Right lobe of liver (tissue), 6 donors: ENCODE data around the gene COX7C. TPM values are rescaled to one million over a fixed set of nuclear protein-coding genes. Genes with fewer than 3 reads are reported as not detected.
"Not testable (repeated sequence)": the region's sequence is repeated elsewhere in the genome, so short reads cannot be mapped to it uniquely, and the experiment has no call there.

Experiments used
- ATAC-seq, 4 donors: fragments of 200-7000 bp; cut with Tn5 transposase; one replicate each; pipeline ENCODE4 v1.9.1; 2020; ENCODE audit warnings: mild to moderate bottlenecking in 4 of 4, moderate library complexity in 4 of 4
- DNase-seq, 3 donors: peaks; one replicate each; pipeline ENCODE4 v3.0.0-alpha.2; 2020
- H3K27ac ChIP-seq, 3 donors: fragments of 200-600 bp; one replicate each; pipeline ENCODE4 v1.8.0; 2022
- H3K27me3 ChIP-seq, 2 donors: fragments of 200-600 bp; one replicate each; pipeline ENCODE4 v1.8.0; 2022
- H3K36me3 ChIP-seq, 4 donors: fragments of 200-600 bp; sonication (generic) in 1 of 4; one replicate each; pipeline versions ENCODE4 v1.5.1 to v1.8.0; 2017 to 2022; ENCODE audit warnings: control low read depth in 1 of 4
- H3K4me1 ChIP-seq, 4 donors: fragments of 200-600 bp; sonication (generic) in 1 of 4; one replicate each; pipeline versions ENCODE4 v1.5.1 to v1.8.0; 2017 to 2022; ENCODE audit warnings: control low read depth in 1 of 4
- H3K4me3 ChIP-seq, 3 donors: fragments of 200-600 bp; one replicate each; pipeline ENCODE4 v1.8.0; 2022
- H3K9me3 ChIP-seq, 4 donors: fragments of 200-600 bp; sonication (generic) in 1 of 4; one replicate each; pipeline versions ENCODE4 v1.5.1 to v1.8.0; 2017 to 2022; ENCODE audit warnings: control low read depth in 1 of 4
- POLR2A ChIP-seq: fragments of 450-650 bp; IDR thresholded peaks from one replicate; pipeline ENCODE4 v1.6.1; 2017; ENCODE audit warnings: antibody characterized with exemption, mild to moderate bottlenecking
- WGBS: methylation state at CpG from one replicate; pipeline ENCODE4 v1.1.6; 2018; ENCODE audit warnings: low coverage, low lambda C conversion rate; ENCODE audit not compliant: insufficient coverage; ENCODE audit errors: missing lambda C conversion rate; 5-methylcytosine and 5-hydroxymethylcytosine counted together
- intact Hi-C, 2 donors: fragments of 100-400 bp; cut with DNase I; formaldehyde crosslinking; loops; one replicate each; pipeline versions ENCODE4 v1.11.2 to v1.14.1; 2022
- total RNA-seq, 6 experiments: library from RNA; depleted of rRNA in 2 of 6; stranded (reverse); fragments of >200 nt in 2 of 6; fragmentation: NEBNext Ultra II Directional in 3 of 6; extraction: Animal tissue kit (Norgen Biotek cat#: 25700) in 3 of 6; gene quantifications; one replicate each; pipeline versions ENCODE4 v1.1.0 to v1.2.4, GENCODE V29; 2016 to 2023
- TF ChIP-seq, protein P1 (sequence below), 4 donors: fragments of 200-600 bp in 3 of 4; fragments of 450-650 bp in 1 of 4; IDR thresholded peaks; one replicate each; pipeline versions ENCODE4 v1.5.1 to v1.8.0; 2016 to 2022; ENCODE audit warnings: antibody characterized with exemption in 4 of 4, mild to moderate bottlenecking in 2 of 4
- donor health status: DM: no; HTN: yes; CAD: no.
- donor health status: DM: no; HTN: no; CAD: no.
- donor health status: DM: no; HTN: no; CAD: no.
- donor health status: DM: no; HTN: yes; CAD: no.
- donor health status: DM: no; HTN: yes; CAD: no.

COX7C gene
- total RNA-seq, 6 experiments from 2014 or later, result 308 to 507 (median 321) TPM

DNA sequence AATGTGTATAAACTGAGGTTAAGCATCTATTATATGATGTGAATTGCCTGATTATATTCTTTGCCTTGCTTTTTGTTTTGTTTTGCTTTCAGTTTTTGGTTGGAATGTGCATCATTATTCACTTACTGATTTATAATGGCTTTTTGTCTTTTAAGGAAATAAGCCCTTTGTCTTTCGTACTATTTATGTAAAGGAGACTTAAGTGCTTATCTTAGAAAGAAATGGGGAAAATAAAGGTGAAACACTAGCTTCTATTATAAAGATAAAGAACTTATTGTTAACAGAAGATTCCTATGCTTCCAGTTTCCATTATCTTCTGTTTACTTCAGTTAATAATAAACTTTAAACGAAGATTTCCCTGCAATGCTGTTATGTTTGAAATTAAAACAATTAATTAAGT is 23.3 kb downstream of the COX7C start:
- no peaks in the 10 kb centered on the region for H3K9me3 ChIP-seq

DNA sequence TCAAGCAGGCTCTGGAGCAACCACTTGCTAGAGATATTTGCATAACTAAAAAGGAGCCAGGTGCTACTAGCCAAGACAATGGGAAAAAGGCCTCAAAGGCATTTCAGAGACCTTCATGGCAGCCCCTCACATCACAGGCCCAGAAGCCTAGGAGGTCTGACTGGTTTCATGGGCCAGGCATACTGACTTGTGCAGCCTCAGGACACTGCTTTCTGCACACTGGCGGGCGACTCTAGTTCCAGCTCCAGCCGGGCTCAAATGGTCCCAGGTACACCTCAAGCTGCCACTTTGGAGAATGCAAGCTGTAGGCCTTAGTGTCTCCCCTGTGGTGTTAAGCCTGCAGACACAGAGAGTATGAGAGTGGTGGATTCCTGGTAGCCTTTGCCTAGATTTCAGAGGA is 27.1 kb downstream of the COX7C start:
- no peak for DNase-seq
- Histone ChIP-seq H3K4me3 (no peak overlapping the region), H3K9me3 (no peaks in the 10 kb centered on the region), H3K36me3 (no peaks in the 10 kb centered on the region), H3K4me1 (no peaks in the 10 kb centered on the region), H3K27ac (no peak overlapping the region), H3K27me3 (peaks cover 0 to 4% of the 10 kb centered on the region in 2 donors)
- TF ChIP-seq, protein P1, sequence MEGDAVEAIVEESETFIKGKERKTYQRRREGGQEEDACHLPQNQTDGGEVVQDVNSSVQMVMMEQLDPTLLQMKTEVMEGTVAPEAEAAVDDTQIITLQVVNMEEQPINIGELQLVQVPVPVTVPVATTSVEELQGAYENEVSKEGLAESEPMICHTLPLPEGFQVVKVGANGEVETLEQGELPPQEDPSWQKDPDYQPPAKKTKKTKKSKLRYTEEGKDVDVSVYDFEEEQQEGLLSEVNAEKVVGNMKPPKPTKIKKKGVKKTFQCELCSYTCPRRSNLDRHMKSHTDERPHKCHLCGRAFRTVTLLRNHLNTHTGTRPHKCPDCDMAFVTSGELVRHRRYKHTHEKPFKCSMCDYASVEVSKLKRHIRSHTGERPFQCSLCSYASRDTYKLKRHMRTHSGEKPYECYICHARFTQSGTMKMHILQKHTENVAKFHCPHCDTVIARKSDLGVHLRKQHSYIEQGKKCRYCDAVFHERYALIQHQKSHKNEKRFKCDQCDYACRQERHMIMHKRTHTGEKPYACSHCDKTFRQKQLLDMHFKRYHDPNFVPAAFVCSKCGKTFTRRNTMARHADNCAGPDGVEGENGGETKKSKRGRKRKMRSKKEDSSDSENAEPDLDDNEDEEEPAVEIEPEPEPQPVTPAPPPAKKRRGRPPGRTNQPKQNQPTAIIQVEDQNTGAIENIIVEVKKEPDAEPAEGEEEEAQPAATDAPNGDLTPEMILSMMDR (IDR thresholded peaks at IDR 0.05), result no peak
- no peak for TF ChIP-seq POLR2A
- WGBS, result 60% methylated on average over 1 of the region's 3 CpGs
- intact Hi-C loops, result no loop called here
- ATAC-seq, result no peak

More for the DNA sequence above, 23.3 kb downstream of the COX7C start:
- ATAC-seq (no peak), DNase-seq (no peak)
- H3K4me3 ChIP-seq, result no peak overlapping the region
- no peaks in the 10 kb centered on the region for H3K4me1 ChIP-seq
- 6% methylated on average over 2 of the region's 2 CpGs for WGBS
- no peaks in the 10 kb centered on the region for H3K36me3 ChIP-seq
- no peak for TF ChIP-seq POLR2A
- TF ChIP-seq, protein P1 (IDR thresholded peaks at IDR 0.05), result no peak
- H3K27ac ChIP-seq, result no peak overlapping the region
- intact Hi-C loops, result no loop called here
- no peaks in the 10 kb centered on the region for H3K27me3 ChIP-seq

DNA sequence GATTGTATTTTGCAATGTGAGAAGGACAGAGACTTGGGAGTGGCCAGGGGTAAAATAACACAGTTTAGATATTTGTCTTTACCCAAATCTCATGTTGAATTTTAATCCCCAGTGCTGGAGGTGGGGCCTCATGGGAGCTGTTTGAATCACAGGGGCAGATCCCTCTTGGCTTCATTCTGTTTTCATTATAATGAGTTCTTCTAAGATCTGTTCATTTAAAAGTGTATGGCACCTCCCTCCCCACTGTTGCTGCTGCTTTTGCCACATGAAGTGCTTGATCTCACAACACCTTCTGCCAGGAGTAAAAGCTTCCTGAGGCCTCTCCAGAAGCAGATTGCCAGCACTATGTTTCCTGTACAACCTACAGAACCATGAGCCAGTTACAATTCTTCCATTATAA is 28.1 kb downstream of the COX7C start:
- TF ChIP-seq POLR2A, result no peak
- H3K36me3 ChIP-seq, result no peaks in the 10 kb centered on the region
- DNase-seq, result no peak
- H3K4me3 ChIP-seq, result no peak overlapping the region
- no peak for ATAC-seq
- intact Hi-C loops, result no loop called here
- H3K4me1 ChIP-seq, result no peaks in the 10 kb centered on the region
- no peak overlapping the region for H3K27ac ChIP-seq
- peaks cover 0 to 4% of the 10 kb centered on the region in 2 donors for H3K27me3 ChIP-seq
- H3K9me3 ChIP-seq, result no peaks in the 10 kb centered on the region

DNA sequence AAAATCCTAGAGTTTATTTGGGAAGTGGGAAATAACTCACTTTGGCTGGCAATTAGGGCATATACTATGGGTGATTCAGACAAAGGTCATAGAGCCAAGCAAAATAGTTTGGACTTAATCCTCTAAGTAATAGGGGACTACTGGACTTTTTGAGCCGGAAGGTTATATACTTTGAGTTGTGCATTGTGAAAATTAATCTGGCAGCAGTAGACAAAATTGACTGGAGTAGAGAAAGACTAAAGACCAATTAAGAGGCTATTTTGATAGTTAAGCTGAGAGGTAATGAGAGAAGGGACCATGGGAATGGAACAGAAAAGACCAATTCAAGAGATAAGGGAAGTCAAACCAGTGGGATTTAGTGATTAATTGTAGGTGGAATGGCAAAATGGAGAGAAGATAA is 28.9 kb downstream of the COX7C start:
- intact Hi-C loops, result no loop called here
- no peak for ATAC-seq
- no peak for TF ChIP-seq POLR2A
- TF ChIP-seq, protein P1 (IDR thresholded peaks at IDR 0.05), result no peak
- peaks cover 0 to 4% of the 10 kb centered on the region in 2 donors for H3K27me3 ChIP-seq
- no peaks in the 10 kb centered on the region for H3K9me3 ChIP-seq
- no peak for DNase-seq
- H3K4me1 ChIP-seq, result no peaks in the 10 kb centered on the region
- WGBS, result 87% methylated on average over 1 of the region's 1 CpG
- H3K36me3 ChIP-seq, result no peaks in the 10 kb centered on the region
- no peak overlapping the region for H3K4me3 ChIP-seq
- no peak overlapping the region for H3K27ac ChIP-seq

DNA sequence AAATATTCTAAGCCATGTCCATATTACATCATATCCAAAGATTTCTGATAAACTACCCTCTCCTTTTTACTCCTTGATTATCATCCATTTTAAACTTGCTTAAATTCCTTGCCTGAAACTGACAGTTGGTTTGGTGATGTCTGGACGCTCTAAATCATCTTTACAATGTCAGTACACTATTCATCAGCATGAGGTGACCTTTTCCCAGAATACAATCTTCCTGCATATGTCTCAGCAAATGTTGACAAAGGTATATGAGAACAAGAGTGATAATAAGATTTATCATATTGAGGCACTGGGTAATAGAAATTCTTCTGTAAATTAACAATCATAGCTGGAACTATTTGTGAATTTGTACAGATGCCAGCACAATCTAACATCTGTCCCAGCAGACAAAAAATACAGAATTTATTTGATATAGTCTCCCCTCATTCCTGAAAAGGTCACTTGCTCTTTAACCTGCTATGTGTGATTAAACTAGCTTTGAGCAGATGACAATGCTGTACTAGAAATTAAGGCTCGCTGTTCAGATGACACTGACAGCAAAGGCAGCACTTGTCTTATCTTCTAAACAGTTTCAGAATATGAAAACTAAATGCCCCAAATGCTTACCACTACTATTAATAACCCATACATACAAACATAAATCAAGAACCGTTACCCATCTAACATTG is 32.2 kb downstream of the COX7C start:
- no peaks in the 10 kb centered on the region for H3K9me3 ChIP-seq
- 53% methylated on average over 3 of the region's 3 CpGs for WGBS
- H3K27ac ChIP-seq, result no peak overlapping the region
- peaks cover 0 to 4% of the 10 kb centered on the region in 2 donors for H3K27me3 ChIP-seq
- no peaks in the 10 kb centered on the region for H3K36me3 ChIP-seq
- ATAC-seq, result no peak
- H3K4me3 ChIP-seq, result no peak overlapping the region
- TF ChIP-seq, protein P1 (IDR thresholded peaks at IDR 0.05), result no peak
- TF ChIP-seq POLR2A, result no peak
- no peaks in the 10 kb centered on the region for H3K4me1 ChIP-seq
- no peak for DNase-seq
- intact Hi-C loops, result no loop called here

DNA sequence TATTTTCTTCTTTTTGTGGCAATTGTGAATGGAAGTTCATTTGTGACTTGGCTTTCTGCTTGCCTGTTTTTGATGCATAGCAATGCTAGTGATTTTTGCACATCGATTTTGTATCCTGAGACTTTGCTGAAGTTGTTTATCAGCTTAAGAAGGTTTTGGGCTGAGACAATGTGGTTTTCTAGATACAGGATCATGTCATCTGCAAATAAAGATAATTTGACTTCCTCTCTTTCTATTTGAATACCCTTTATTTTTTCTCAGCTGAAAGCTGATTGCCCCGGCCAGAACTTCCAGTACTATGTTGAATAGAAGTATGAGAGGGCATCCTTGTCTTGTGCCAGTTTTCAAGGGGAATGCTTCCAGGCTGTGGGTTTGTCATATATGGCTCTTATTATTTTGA is 43.0 kb downstream of the COX7C start:
- H3K27ac ChIP-seq, H3K4me1 ChIP-seq, H3K4me3 ChIP-seq, ATAC-seq, H3K27me3 ChIP-seq, intact Hi-C loops, H3K9me3 ChIP-seq, H3K36me3 ChIP-seq, DNase-seq: not testable (repeated sequence)
- 48% methylated on average over 2 of the region's 2 CpGs for WGBS
